ENCODE measurements around the gene CAVIN3.
"Not testable (repeated sequence)": the region's sequence is repeated elsewhere in the genome, so short reads cannot be mapped to it uniquely, and the experiment has no call there.

The CAVIN3 gene

DNA sequence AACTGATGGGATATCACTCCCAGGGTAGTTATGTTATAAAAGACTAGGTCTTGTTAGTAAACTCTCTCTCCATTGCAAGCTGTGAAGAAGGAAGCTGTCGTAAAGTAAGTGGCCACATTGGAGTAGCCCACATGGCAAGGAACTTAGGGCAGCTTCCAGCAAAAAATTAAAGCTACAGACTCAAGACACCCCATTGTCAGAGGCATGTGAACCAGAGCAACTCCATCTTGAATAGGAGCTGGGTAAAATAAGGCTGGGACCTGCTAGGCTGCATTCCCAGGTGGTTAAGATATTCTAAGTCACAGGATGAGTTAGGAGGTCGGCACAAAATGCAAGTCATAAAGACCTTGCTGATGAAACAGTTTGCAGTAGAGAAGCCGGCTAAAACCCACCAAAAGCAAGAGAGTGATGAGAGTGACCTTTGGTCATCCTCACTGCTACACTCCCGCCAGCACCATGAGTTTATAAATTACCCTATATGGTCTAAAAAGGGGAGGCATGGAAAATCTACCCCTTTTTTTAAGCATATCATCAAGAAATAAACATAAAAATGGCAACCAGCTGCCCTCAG, 36.8 kb downstream of the CAVIN3 start:
- TF ChIP-seq, protein P1, sequence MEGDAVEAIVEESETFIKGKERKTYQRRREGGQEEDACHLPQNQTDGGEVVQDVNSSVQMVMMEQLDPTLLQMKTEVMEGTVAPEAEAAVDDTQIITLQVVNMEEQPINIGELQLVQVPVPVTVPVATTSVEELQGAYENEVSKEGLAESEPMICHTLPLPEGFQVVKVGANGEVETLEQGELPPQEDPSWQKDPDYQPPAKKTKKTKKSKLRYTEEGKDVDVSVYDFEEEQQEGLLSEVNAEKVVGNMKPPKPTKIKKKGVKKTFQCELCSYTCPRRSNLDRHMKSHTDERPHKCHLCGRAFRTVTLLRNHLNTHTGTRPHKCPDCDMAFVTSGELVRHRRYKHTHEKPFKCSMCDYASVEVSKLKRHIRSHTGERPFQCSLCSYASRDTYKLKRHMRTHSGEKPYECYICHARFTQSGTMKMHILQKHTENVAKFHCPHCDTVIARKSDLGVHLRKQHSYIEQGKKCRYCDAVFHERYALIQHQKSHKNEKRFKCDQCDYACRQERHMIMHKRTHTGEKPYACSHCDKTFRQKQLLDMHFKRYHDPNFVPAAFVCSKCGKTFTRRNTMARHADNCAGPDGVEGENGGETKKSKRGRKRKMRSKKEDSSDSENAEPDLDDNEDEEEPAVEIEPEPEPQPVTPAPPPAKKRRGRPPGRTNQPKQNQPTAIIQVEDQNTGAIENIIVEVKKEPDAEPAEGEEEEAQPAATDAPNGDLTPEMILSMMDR (IDR thresholded peaks at IDR 0.05; ENCODE audit: low read length, missing control alignments): no peak
- DNase-seq (ENCODE audit: low read depth): no peak
- H3K4me3 ChIP-seq (replicated peaks; ENCODE audit: low read depth, low read length): no peak overlapping the region

DNA sequence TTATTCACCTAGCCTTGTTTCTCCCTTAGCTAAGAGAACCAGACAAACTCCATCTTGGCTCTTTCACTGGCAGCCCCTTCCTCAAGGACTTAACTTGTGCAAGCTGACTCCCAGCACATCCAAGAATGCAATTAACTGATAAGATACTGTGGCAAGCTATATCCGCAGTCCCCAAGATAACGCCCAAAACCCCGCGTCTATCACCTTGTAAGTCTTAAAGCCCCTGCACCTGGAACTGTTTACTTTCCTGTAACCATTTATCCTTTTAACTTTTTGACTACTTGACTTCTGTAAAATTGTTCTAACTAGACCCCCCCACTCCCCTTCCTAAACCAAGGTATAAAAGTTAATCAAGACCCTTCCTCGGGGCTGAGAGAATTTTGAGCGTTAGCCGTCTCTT, 39.5 kb downstream of the CAVIN3 start:
- H3K4me3 ChIP-seq (replicated peaks; ENCODE audit: low read depth, low read length): not testable (repeated sequence)

GRCh38 chr11:6273188-6273587, 47.1 kb downstream of the CAVIN3 start:
- TF ChIP-seq, protein P1 (IDR thresholded peaks at IDR 0.05; ENCODE audit: low read length, missing control alignments): no peak
- no peak for DNase-seq (ENCODE audit: low read depth)
- H3K4me3 ChIP-seq (replicated peaks; ENCODE audit: low read depth, low read length): no peak overlapping the region

More for the DNA sequence above, 39.5 kb downstream of the CAVIN3 start:
- DNase-seq (ENCODE audit: low read depth): not testable (repeated sequence)

- TF ChIP-seq, protein P1 (IDR thresholded peaks at IDR 0.05; ENCODE audit: low read length, missing control alignments): no peak
- DNase-seq (ENCODE audit: low read depth): no peak
- H3K4me3 ChIP-seq (replicated peaks; ENCODE audit: low read depth, low read length): no peak overlapping the region
Measured at GRCh38 chr11:6271598-6271997, 48.7 kb downstream of the CAVIN3 start.

- DNase-seq (ENCODE audit: low read depth): no peak
- H3K4me3 ChIP-seq (replicated peaks; ENCODE audit: low read depth, low read length): no peak overlapping the region
- TF ChIP-seq, protein P1 (IDR thresholded peaks at IDR 0.05; ENCODE audit: low read length, missing control alignments): no peak
Measured at GRCh38 chr11:6270584-6271246, 49.6 kb downstream of the CAVIN3 start.

GRCh38 chr11:6269994-6270393, 50.3 kb downstream of the CAVIN3 start:
- no peak for DNase-seq (ENCODE audit: low read depth)
- H3K4me3 ChIP-seq (replicated peaks; ENCODE audit: low read depth, low read length): no peak overlapping the region
- TF ChIP-seq, protein P1 (IDR thresholded peaks at IDR 0.05; ENCODE audit: low read length, missing control alignments): no peak
